IMR-90 (cell line): ENCODE results near the gene RCCD1. TPM values are rescaled to one million over a fixed set of nuclear protein-coding genes. Genes with fewer than 3 reads are reported as not detected.

Source experiments
- ATAC-seq: fragments of 200-7000 bp; cut with Tn5 transposase; 2 replicates; pipeline ENCODE4 v1.9.1; 2020; ENCODE audit warnings: low read depth, mild to moderate bottlenecking, moderate library complexity
- BruUV-seq: library from RNA; stranded (reverse); fragments of 400-500 nt; replicated peaks from 2 replicates; lab custom pipeline; 2021; lab: Mats Ljungman, UMichigan
- CTCF ChIA-PET: fragments of 300-600 bp; formaldehyde crosslinking; extraction: SDS; loops from one replicate; lab custom pipeline; 2021; ENCODE audit warnings: antibody characterized with exemption; lab: Yijun Ruan, JAX
- POLR2A ChIA-PET: fragments of 300-600 bp; sonication (Branson Sonifier 250); formaldehyde crosslinking; loops from one replicate; lab custom pipeline; 2022; ENCODE audit warnings: antibody characterized with exemption; ENCODE audit not compliant: unreplicated experiment; lab: Charles Lee
- DNase-seq: peaks from one replicate; pipeline ENCODE4 v3.0.0; 2013
- H2AFZ ChIP-seq: replicated peaks from 2 replicates; pipeline ENCODE3; 2013; ENCODE audit warnings: low read length, mild to moderate bottlenecking; ENCODE audit not compliant: poor library complexity
- H2AK5ac ChIP-seq: 2 replicates; pipeline ENCODE4 v1.6.1; 2013; ENCODE audit warnings: low read depth, low read length, inconsistent platforms
- H2AK9ac ChIP-seq: replicated peaks from 2 replicates; pipeline ENCODE3; 2013; ENCODE audit warnings: mild to moderate bottlenecking, low read depth, low read length, moderate library complexity; ENCODE audit not compliant: poor library complexity
- H2BK120ac ChIP-seq: 2 replicates; pipeline ENCODE4 v1.6.1; 2013; ENCODE audit warnings: low read depth, low read length, inconsistent platforms
- H2BK15ac ChIP-seq: 3 replicates; pipeline ENCODE4 v1.6.1; 2013; ENCODE audit warnings: low read depth, low read length, inconsistent platforms
- H2BK20ac ChIP-seq: 2 replicates; pipeline ENCODE4 v1.6.1; 2013; ENCODE audit warnings: low read depth, mild to moderate bottlenecking, inconsistent platforms, low read length, moderate library complexity
- H2BK5ac ChIP-seq: 2 replicates; pipeline ENCODE4 v1.6.1; 2013; ENCODE audit warnings: mild to moderate bottlenecking, low read depth, low read length, inconsistent platforms; ENCODE audit not compliant: poor library complexity, severe bottlenecking
- H3K14ac ChIP-seq: replicated peaks from 2 replicates; pipeline ENCODE4 v1.6.1; 2013; ENCODE audit warnings: low read depth, low read length, inconsistent platforms
- H3K18ac ChIP-seq: 2 replicates; pipeline ENCODE4 v1.6.1; 2013; ENCODE audit warnings: low read depth, low read length, control low read depth
- H3K23ac ChIP-seq: 2 replicates; pipeline ENCODE4 v1.6.1; 2013; ENCODE audit warnings: low read depth, low read length, inconsistent platforms
- H3K27ac ChIP-seq: 2 replicates; pipeline ENCODE4 v1.5.1; 2013; ENCODE audit warnings: mild to moderate bottlenecking, control low read depth, low read length; ENCODE audit not compliant: insufficient read depth
- H3K27me3 ChIP-seq: 2 replicates; pipeline ENCODE4 v1.6.1; 2013; ENCODE audit warnings: low read length; ENCODE audit not compliant: control insufficient read depth, insufficient read depth
- H3K36me3 ChIP-seq: 2 replicates; pipeline ENCODE4 v1.6.1; 2013; ENCODE audit warnings: low read length, mixed read lengths; ENCODE audit not compliant: control insufficient read depth, insufficient read depth
- H3K4ac ChIP-seq: 2 replicates; pipeline ENCODE4 v1.6.1; 2013; ENCODE audit warnings: low read depth, low read length, inconsistent platforms
- H3K4me1 ChIP-seq: 2 replicates; pipeline ENCODE4 v1.6.1; 2013; ENCODE audit warnings: low read length, mixed read lengths; ENCODE audit not compliant: control insufficient read depth, insufficient read depth
- H3K4me2 ChIP-seq: 2 replicates; pipeline ENCODE4 v1.6.1; 2013; ENCODE audit warnings: low read depth, mild to moderate bottlenecking, control low read depth, low read length, moderate library complexity
- H3K4me3 ChIP-seq: 2 replicates; pipeline ENCODE4 v1.5.1; 2013; ENCODE audit warnings: low read depth, mild to moderate bottlenecking, control low read depth, low read length, moderate library complexity; ENCODE audit not compliant: insufficient read depth
- H3K56ac ChIP-seq: 2 replicates; pipeline ENCODE4 v1.6.1; 2013; ENCODE audit warnings: low read length, inconsistent platforms; ENCODE audit not compliant: insufficient read depth; ENCODE audit errors: extremely low read depth
- H3K79me1 ChIP-seq, 2 experiments: 2 replicates each; pipeline ENCODE4 v1.6.1; 2013; ENCODE audit warnings: low read length in 2 of 2, inconsistent platforms in 1 of 2, low read depth in 1 of 2
- H3K9ac ChIP-seq: 2 replicates; pipeline ENCODE4 v1.6.1; 2013; ENCODE audit warnings: low read depth, low read length, control low read depth
- H3K9me1 ChIP-seq: 2 replicates; pipeline ENCODE4 v1.6.1; 2013; ENCODE audit warnings: low read length, inconsistent platforms; ENCODE audit not compliant: insufficient read depth
- H3K9me3 ChIP-seq: 2 replicates; pipeline ENCODE4 v1.6.1; 2013; ENCODE audit warnings: low read length; ENCODE audit not compliant: control insufficient read depth, insufficient read depth
- H4K20me1 ChIP-seq: 2 replicates; pipeline ENCODE4 v1.6.1; 2013; ENCODE audit warnings: low read length, inconsistent platforms; ENCODE audit not compliant: insufficient read depth
- H4K5ac ChIP-seq: 2 replicates; pipeline ENCODE4 v1.6.1; 2013; ENCODE audit warnings: mild to moderate bottlenecking, low read depth, low read length, control low read depth
- H4K8ac ChIP-seq, 2 experiments: 2 replicates each; pipeline ENCODE4 v1.6.1; 2013; ENCODE audit warnings: low read depth in 2 of 2, low read length in 2 of 2, control low read depth in 1 of 2, inconsistent platforms in 1 of 2
- H4K91ac ChIP-seq: 2 replicates; pipeline ENCODE4 v1.6.1; 2013; ENCODE audit warnings: low read depth, low read length, inconsistent platforms; ENCODE audit not compliant: insufficient read depth
- BHLHE40 ChIP-seq: fragments of 150-350 bp; IDR thresholded peaks from 2 replicates; pipeline ENCODE4 v1.6.1; 2016; ENCODE audit warnings: mild to moderate bottlenecking, low read depth, low read length
- CEBPB ChIP-seq: IDR thresholded peaks from 2 replicates; pipeline ENCODE4 v1.6.1; 2012; ENCODE audit warnings: low read depth, low read length, improper control_type of control experiment
- CTCF ChIP-seq: conservative IDR thresholded peaks from 2 replicates; pipeline ENCODE4 v1.5.1; 2012; ENCODE audit warnings: mild to moderate bottlenecking, low read depth, low read length, improper control_type of control experiment
- MAFK ChIP-seq: IDR thresholded peaks from 2 replicates; pipeline ENCODE4 v1.6.1; 2012; ENCODE audit warnings: low read depth, low read length, improper control_type of control experiment
- MAZ ChIP-seq: IDR thresholded peaks from 2 replicates; pipeline ENCODE4 v1.6.1; 2012; ENCODE audit warnings: low read depth, mild to moderate bottlenecking, low read length, improper control_type of control experiment, moderate library complexity, borderline replicate concordance
- MXI1 ChIP-seq: IDR thresholded peaks from 2 replicates; pipeline ENCODE4 v1.6.1; 2012; ENCODE audit warnings: low read depth, mild to moderate bottlenecking, low read length, moderate library complexity, borderline replicate concordance
- NFE2L2 ChIP-seq: fragments of 150-350 bp; IDR thresholded peaks from 2 replicates; pipeline ENCODE4 v1.6.1; 2016; ENCODE audit warnings: low read depth, mild to moderate bottlenecking, low read length
- POLR2A ChIP-seq: IDR thresholded peaks from 2 replicates; pipeline ENCODE4 v1.6.1; 2012; ENCODE audit warnings: mild to moderate bottlenecking, low read depth, low read length
- RAD21 ChIP-seq: IDR thresholded peaks from 2 replicates; pipeline ENCODE4 v1.6.1; 2012; ENCODE audit warnings: low read length, improper control_type of control experiment
- RCOR1 ChIP-seq: IDR thresholded peaks from 2 replicates; pipeline ENCODE4 v1.6.1; 2012; ENCODE audit warnings: mild to moderate bottlenecking, low read length, improper control_type of control experiment; ENCODE audit not compliant: insufficient replicate concordance
- RFX5 ChIP-seq: IDR thresholded peaks from 2 replicates; pipeline ENCODE4 v1.8.0; 2012; ENCODE audit warnings: low read depth, mild to moderate bottlenecking, low read length, moderate library complexity
- SMC3 ChIP-seq: fragments of 150-350 bp; IDR thresholded peaks from 2 replicates; pipeline ENCODE4 v1.6.1; 2016; ENCODE audit warnings: low read depth, mild to moderate bottlenecking, antibody characterized with exemption, low read length, moderate library complexity
- WGBS, 2 experiments: methylation state at CpG; one replicate each; pipeline versions ENCODE4 v1.1.5 to v1.1.7; 2013; ENCODE audit warnings: missing lambda C conversion rate in 2 of 2; ENCODE audit not compliant: insufficient read length in 1 of 2; ENCODE audit errors: extremely low coverage in 2 of 2; 5-methylcytosine and 5-hydroxymethylcytosine counted together
- dilution Hi-C: fragments of 300-500 bp; cut with HindIII; formaldehyde crosslinking; loops from one replicate; pipeline ENCODE4 v1.14.3; 2018; ENCODE audit warnings: low sequenced_read_pairs; ENCODE audit not compliant: unreplicated experiment
- in situ Hi-C: fragments of 300-500 bp; cut with MboI; formaldehyde crosslinking; loops from 3 replicates; pipeline ENCODE4 v1.14.3; 2019; ENCODE audit warnings: low sequenced_read_pairs, inconsistent platforms, mixed read lengths
- intact Hi-C: fragments of 100-400 bp; cut with micrococcal nuclease; formaldehyde crosslinking; loops from 2 replicates; pipeline ENCODE4 v1.10.0; 2022
- polyA plus RNA-seq, 3 experiments: library from polyadenylated mRNA; depleted of rRNA; stranded (reverse); fragments of >200 nt; gene quantifications; 2 replicates each; pipeline ENCODE4 v1.2.3, GENCODE V29; 2012; ENCODE audit warnings: low replicate concordance in 1 of 3
- total RNA-seq: library from RNA; depleted of rRNA; stranded (reverse); fragments of >200 nt; gene quantifications from 2 replicates; pipeline ENCODE4 v1.2.3, GENCODE V29; 2012
- TF ChIP-seq, protein P1 (sequence below): fragments of 150-350 bp; IDR thresholded peaks from 2 replicates; pipeline ENCODE4 v1.6.1; 2017; ENCODE audit warnings: mild to moderate bottlenecking, antibody characterized with exemption, low read length, low read depth
- TF ChIP-seq, protein P2 (sequence below): fragments of 150-350 bp; IDR thresholded peaks from 2 replicates; pipeline ENCODE4 v1.6.1; 2016; ENCODE audit warnings: low read depth, mild to moderate bottlenecking, low read length, moderate library complexity, borderline replicate concordance

Gene RCCD1
- total and polyA plus RNA-seq, 2 of the 4 experiments (the other 2 are of a cell fraction): 3.9 to 9.9 TPM

DNA sequence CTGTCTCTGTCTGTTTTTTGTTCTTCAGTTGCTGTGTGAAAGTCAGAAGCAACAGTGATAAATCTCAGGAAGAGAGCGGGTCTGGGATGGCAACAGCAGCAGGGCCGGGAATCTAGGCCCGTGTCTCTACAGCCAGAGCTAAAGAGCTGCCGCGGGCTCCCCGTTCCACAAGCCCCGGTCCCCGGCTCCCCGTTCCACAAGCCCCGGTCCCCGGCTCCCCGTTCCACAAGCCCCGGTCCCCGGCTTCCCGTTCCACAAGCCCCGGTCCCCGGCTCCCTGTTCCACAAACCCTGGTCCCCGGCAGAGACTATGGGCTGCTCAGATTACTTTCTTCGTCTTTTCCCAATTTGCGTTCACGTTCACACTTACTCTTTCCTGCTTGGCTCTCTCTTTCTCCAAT lies 19.5 kb downstream of the RCCD1 start:
- no peak overlapping the region for H2BK20ac ChIP-seq
- H2AK9ac ChIP-seq: no peak overlapping the region
- CTCF ChIA-PET: no interaction called here
- no peak overlapping the region for H2AK5ac ChIP-seq
- no peak overlapping the region for H3K4ac ChIP-seq
- WGBS, 2 experiments: 98% methylated on average over 20 of the region's 21 CpGs; no CpG with 5 or more reads in 1 of the 2 experiments
- DNase-seq (no peak), ATAC-seq (no peak)
- 0 out of 2 replicates have a peak, but pooled peaks cover 5% of the 10 kb centered on the region for H3K9me1 ChIP-seq
- no peak overlapping the region for H3K27ac ChIP-seq
- H4K8ac ChIP-seq: no peak overlapping the region
- H3K18ac ChIP-seq: no peak overlapping the region
- POLR2A ChIA-PET: no interaction called here
- H2BK5ac ChIP-seq: no peak overlapping the region
- no peak for TF ChIP-seq MAFK
- no peak for TF ChIP-seq SMC3
- no peak for TF ChIP-seq RFX5
- TF ChIP-seq, protein P1, sequence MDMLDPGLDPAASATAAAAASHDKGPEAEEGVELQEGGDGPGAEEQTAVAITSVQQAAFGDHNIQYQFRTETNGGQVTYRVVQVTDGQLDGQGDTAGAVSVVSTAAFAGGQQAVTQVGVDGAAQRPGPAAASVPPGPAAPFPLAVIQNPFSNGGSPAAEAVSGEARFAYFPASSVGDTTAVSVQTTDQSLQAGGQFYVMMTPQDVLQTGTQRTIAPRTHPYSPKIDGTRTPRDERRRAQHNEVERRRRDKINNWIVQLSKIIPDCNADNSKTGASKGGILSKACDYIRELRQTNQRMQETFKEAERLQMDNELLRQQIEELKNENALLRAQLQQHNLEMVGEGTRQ: no peak
- TF ChIP-seq RCOR1: no peak
- TF ChIP-seq RAD21: no peak
- TF ChIP-seq MXI1: no peak
- TF ChIP-seq BHLHE40: no peak
- no peak for TF ChIP-seq NFE2L2
- TF ChIP-seq, protein P2, sequence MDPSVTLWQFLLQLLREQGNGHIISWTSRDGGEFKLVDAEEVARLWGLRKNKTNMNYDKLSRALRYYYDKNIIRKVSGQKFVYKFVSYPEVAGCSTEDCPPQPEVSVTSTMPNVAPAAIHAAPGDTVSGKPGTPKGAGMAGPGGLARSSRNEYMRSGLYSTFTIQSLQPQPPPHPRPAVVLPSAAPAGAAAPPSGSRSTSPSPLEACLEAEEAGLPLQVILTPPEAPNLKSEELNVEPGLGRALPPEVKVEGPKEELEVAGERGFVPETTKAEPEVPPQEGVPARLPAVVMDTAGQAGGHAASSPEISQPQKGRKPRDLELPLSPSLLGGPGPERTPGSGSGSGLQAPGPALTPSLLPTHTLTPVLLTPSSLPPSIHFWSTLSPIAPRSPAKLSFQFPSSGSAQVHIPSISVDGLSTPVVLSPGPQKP: no peak
- no peak for TF ChIP-seq MAZ
- TF ChIP-seq CTCF: no peak
- no peak for TF ChIP-seq POLR2A
- no peak for TF ChIP-seq CEBPB
- no peak overlapping the region for H2BK15ac ChIP-seq
- no peaks in the 10 kb centered on the region for H3K27me3 ChIP-seq
- no peak overlapping the region for H3K14ac ChIP-seq
- no peak overlapping the region for H3K4me3 ChIP-seq
- in situ Hi-C loops: no loop called here
- no peak overlapping the region for H2AFZ ChIP-seq
- no peaks in the 10 kb centered on the region for H4K20me1 ChIP-seq
- intact Hi-C loops: no loop called here
- no peak overlapping the region for H4K91ac ChIP-seq
- no peak overlapping the region for H4K5ac ChIP-seq
- no peaks in the 10 kb centered on the region for H3K9me3 ChIP-seq
- no peak overlapping the region for H3K4me2 ChIP-seq
- dilution Hi-C loops: no loop called here
- H3K9ac ChIP-seq: no peak overlapping the region
- H3K36me3 ChIP-seq: peaks cover 29% of the 10 kb centered on the region
- peaks cover 11 to 16% of the 10 kb centered on the region in 2 experiments; a peak in 3 of 4 replicates for H3K79me1 ChIP-seq
- H2BK120ac ChIP-seq: no peak overlapping the region
- no peak overlapping the region for H3K56ac ChIP-seq
- no peaks in the 10 kb centered on the region for H3K4me1 ChIP-seq
- no TSS peak for BruUV-seq
- no peak overlapping the region for H3K23ac ChIP-seq
